Esophagus muscularis mucosa (tissue), 4 donors: Measurements from ENCODE around the gene DOCK1. TPM values are rescaled to one million over a fixed set of nuclear protein-coding genes. Genes with fewer than 3 reads are reported as not detected.

ENCODE experiments used
- DNase-seq: peaks from one replicate; pipeline ENCODE4 v3.0.0-alpha.2; 2017; ENCODE audit errors: extremely low spot score
- H3K27ac ChIP-seq, 4 donors: fragments of 200-600 bp; sonication (generic); replicated peaks in 1 of 4; 1 replicate in 3 of 4; 2 replicates in 1 of 4; pipeline ENCODE4 v1.5.1; 2016 to 2019; ENCODE audit warnings: mild to moderate bottlenecking in 1 of 4
- H3K27me3 ChIP-seq, 4 donors: fragments of 200-600 bp; sonication (generic); one replicate each; pipeline versions ENCODE4 v1.5.1 to v1.6.0; 2016 to 2019
- H3K36me3 ChIP-seq, 4 donors: fragments of 200-600 bp; sonication (generic); one replicate each; pipeline ENCODE4 v1.5.1; 2016 to 2019
- H3K4me1 ChIP-seq, 4 donors: fragments of 200-600 bp; sonication (generic); one replicate each; pipeline ENCODE4 v1.5.1; 2016 to 2019
- H3K4me3 ChIP-seq, 4 donors: fragments of 200-600 bp; sonication (generic); 1 replicate in 2 of 4; 2 replicates in 2 of 4; pipeline ENCODE4 v1.5.1; 2016 to 2019; ENCODE audit warnings: mild to moderate bottlenecking in 4 of 4, moderate library complexity in 1 of 4
- H3K9me3 ChIP-seq, 4 donors: fragments of 200-600 bp; sonication (generic); 1 replicate in 3 of 4; 2 replicates in 1 of 4; pipeline ENCODE4 v1.5.1; 2016 to 2019
- CTCF ChIP-seq, 3 experiments: fragments of 200-600 bp in 2 of 3; fragments of 450-650 bp in 1 of 3; sonication (generic) in 2 of 3; IDR thresholded peaks; one replicate each; pipeline ENCODE4 v1.5.1; 2017 to 2019; ENCODE audit warnings: antibody characterized with exemption in 3 of 3, mild to moderate bottlenecking in 2 of 3, moderate library complexity in 1 of 3
- EP300 ChIP-seq: sonication (generic); formaldehyde crosslinking; IDR thresholded peaks from one replicate; pipeline ENCODE4 v1.6.1; 2017; ENCODE audit warnings: antibody characterized with exemption
- POLR2A ChIP-seq: fragments of 450-650 bp; IDR thresholded peaks from one replicate; pipeline ENCODE4 v1.6.1; 2017; ENCODE audit warnings: antibody characterized with exemption, moderate library complexity, mild to moderate bottlenecking, low read depth
- POLR2AphosphoS5 ChIP-seq, 2 donors: sonication (generic); formaldehyde crosslinking; IDR thresholded peaks; one replicate each; pipeline ENCODE4 v1.6.1; 2017; ENCODE audit warnings: antibody characterized with exemption in 2 of 2
- WGBS: methylation state at CpG from one replicate; pipeline ENCODE4 v1.1.5; 2018; 5-methylcytosine and 5-hydroxymethylcytosine counted together
- intact Hi-C: fragments of 100-400 bp; cut with DNase I; formaldehyde crosslinking; loops from one replicate; pipeline ENCODE4 v1.15.1; 2023
- total RNA-seq, 4 donors: library from RNA; depleted of rRNA; stranded (reverse); fragments of >200 nt; gene quantifications; one replicate each; pipeline versions ENCODE4 v1.1.0 to v1.2.1, GENCODE V29; 2016

The DOCK1 gene
- total RNA-seq, 4 donors from 2014 or later, result 41.4 to 60.3 (median 55.3) TPM

- H3K4me3 ChIP-seq, result no peak overlapping the region
- H3K36me3 ChIP-seq, result peaks cover 11 to 82% (median 43%) of the 10 kb centered on the region in 4 donors
- DNase-seq, result no peak
- TF ChIP-seq POLR2A (no peak), EP300 (no peak), CTCF (IDR thresholded peaks at IDR 0.05) (no peak)
- intact Hi-C loops, result no loop called here
- H3K27me3 ChIP-seq, result no peaks in the 10 kb centered on the region
- H3K4me1 ChIP-seq, result no peaks in the 10 kb centered on the region
- 91% methylated on average over 3 of the region's 3 CpGs for WGBS
- no peaks in the 10 kb centered on the region for H3K9me3 ChIP-seq
- no peak overlapping the region for H3K27ac ChIP-seq
Observed at GRCh38 chr10:127073666-127074065, 168.4 kb downstream of the DOCK1 start.

- DNase-seq, result no peak
- H3K4me3 ChIP-seq, result no peak overlapping the region
- H3K36me3 ChIP-seq, result peaks cover 0 to 61% (median 31%) of the 10 kb centered on the region in 4 donors
- H3K27me3 ChIP-seq, result no peaks in the 10 kb centered on the region
- WGBS, result 94% methylated on average over 3 of the region's 3 CpGs
- intact Hi-C loops, result no loop called here
- H3K9me3 ChIP-seq, result no peaks in the 10 kb centered on the region
- TF ChIP-seq CTCF (IDR thresholded peaks at IDR 0.05) (no peak), POLR2A (no peak), EP300 (no peak), POLR2AphosphoS5 (IDR thresholded peaks at IDR 0.05) (no peak)
- no peak overlapping the region for H3K27ac ChIP-seq
- H3K4me1 ChIP-seq, result no peaks in the 10 kb centered on the region
Observed at GRCh38 chr10:127079392-127079791, 174.2 kb downstream of the DOCK1 start.

- peaks cover 0 to 62% (median 26%) of the 10 kb centered on the region in 4 donors for H3K36me3 ChIP-seq
- H3K4me1 ChIP-seq, result no peaks in the 10 kb centered on the region
- TF ChIP-seq EP300 (no peak), POLR2AphosphoS5 (IDR thresholded peaks at IDR 0.05) (no peak), CTCF (IDR thresholded peaks at IDR 0.05) (no peak), POLR2A (no peak)
- H3K27me3 ChIP-seq, result no peaks in the 10 kb centered on the region
- intact Hi-C loops, result no loop called here
- no peak for DNase-seq
- H3K4me3 ChIP-seq, result no peak overlapping the region
- H3K27ac ChIP-seq, result no peak overlapping the region
- WGBS, result 79% methylated on average over 4 of the region's 4 CpGs
- no peaks in the 10 kb centered on the region for H3K9me3 ChIP-seq
Observed at GRCh38 chr10:127080317-127080716, 175.1 kb downstream of the DOCK1 start.

- intact Hi-C loops, result no loop called here
- no peak for DNase-seq
- no peak overlapping the region for H3K4me3 ChIP-seq
- WGBS, result 82% methylated on average over 10 of the region's 10 CpGs
- no peak overlapping the region for H3K27ac ChIP-seq
- H3K9me3 ChIP-seq, result no peaks in the 10 kb centered on the region
- no peaks in the 10 kb centered on the region for H3K27me3 ChIP-seq
- no peaks in the 10 kb centered on the region for H3K4me1 ChIP-seq
- TF ChIP-seq POLR2AphosphoS5 (IDR thresholded peaks at IDR 0.05), result no peak
- no peak for TF ChIP-seq EP300
- TF ChIP-seq CTCF (IDR thresholded peaks at IDR 0.05), result no peak
- TF ChIP-seq POLR2A, result no peak
- peaks cover 0 to 46% (median 12%) of the 10 kb centered on the region in 4 donors for H3K36me3 ChIP-seq
Observed at GRCh38 chr10:127081851-127082345, 176.7 kb downstream of the DOCK1 start.

GRCh38 chr10:127082651-127083050 lies 177.4 kb downstream of the DOCK1 start:
- H3K27ac ChIP-seq, result no peak overlapping the region
- H3K9me3 ChIP-seq, result no peaks in the 10 kb centered on the region
- peaks cover 0 to 39% (median 13%) of the 10 kb centered on the region in 4 donors for H3K36me3 ChIP-seq
- intact Hi-C loops, result no loop called here
- H3K4me3 ChIP-seq, result no peak overlapping the region
- no peaks in the 10 kb centered on the region for H3K4me1 ChIP-seq
- H3K27me3 ChIP-seq, result no peaks in the 10 kb centered on the region
- no peak for DNase-seq
- no peak for TF ChIP-seq CTCF (IDR thresholded peaks at IDR 0.05)
- TF ChIP-seq EP300, result no peak
- TF ChIP-seq POLR2AphosphoS5 (IDR thresholded peaks at IDR 0.05), result no peak
- no peak for TF ChIP-seq POLR2A
- WGBS, result 83% methylated on average over 4 of the region's 4 CpGs
